ENCODE results near the gene DHRS7B.

DHRS7B gene

DNA sequence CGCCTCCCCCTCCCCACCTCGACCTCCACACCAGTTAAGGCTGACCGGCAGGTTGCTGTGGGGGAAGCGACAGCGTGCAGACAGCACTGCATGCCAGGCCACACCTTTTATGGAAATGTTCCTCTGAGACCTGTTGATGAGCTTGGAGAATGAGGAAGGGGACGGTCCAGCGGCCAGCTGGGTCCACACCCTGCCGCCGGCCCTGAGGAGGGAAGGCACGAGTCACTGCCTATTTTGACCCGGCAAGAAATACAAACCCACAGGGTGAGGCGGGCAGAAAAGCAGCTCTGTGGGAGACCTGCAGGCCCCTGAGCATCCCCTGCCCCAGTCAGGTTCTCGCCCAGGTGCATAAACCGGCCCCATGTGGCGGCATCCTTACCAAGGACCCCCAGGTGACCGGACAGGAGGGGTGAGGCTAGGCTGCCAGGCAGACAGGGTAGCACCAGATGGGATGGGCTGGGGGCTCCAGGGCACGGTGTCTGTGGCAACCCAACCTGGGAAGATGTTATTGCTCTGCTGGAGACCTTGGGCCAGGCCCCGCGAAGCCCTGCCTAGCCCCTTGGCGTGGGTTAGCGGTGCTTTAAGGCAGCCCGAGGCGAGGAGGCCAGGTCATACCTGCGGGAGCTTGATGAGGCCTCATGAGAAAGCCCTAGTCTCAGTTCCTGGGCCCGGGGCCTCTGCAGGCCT, 113.7 kb downstream of the DHRS7B start:
- no peak for DNase-seq
